DMS53 treated with DMSO at 0.1 percent for 48 hours (cell line): Measurements from ENCODE around the gene LAX1.

Experiments
- DNase-seq: peaks from one replicate; lab custom pipeline; 2025; ENCODE audit not compliant: unreplicated experiment; lab: John Stamatoyannopoulos, UW

Gene LAX1

GRCh38 chr1:203807196-203807595 is 42.2 kb downstream of the LAX1 start:
- DNase-seq: no peak

GRCh38 chr1:203813581-203814341 is 48.8 kb downstream of the LAX1 start:
- no peak for DNase-seq

- no peak for DNase-seq
Observed at GRCh38 chr1:203818399-203818798, 53.4 kb downstream of the LAX1 start.

GRCh38 chr1:203823306-203823705 is 58.3 kb downstream of the LAX1 start:
- no peak for DNase-seq
